SK-N-SH (cell line): Measurements from ENCODE around the gene PRKACG.

ENCODE experiments used
- EP300 ChIP-seq, 2 experiments: IDR thresholded peaks; 2 replicates each; pipeline versions ENCODE4 v1.4.0 to v1.6.1; 2012; ENCODE audit warnings: borderline replicate concordance in 1 of 2, low read depth in 1 of 2, low read length in 1 of 2
- REST ChIP-seq: IDR thresholded peaks from 2 replicates; pipeline ENCODE4 v1.6.1; 2012; ENCODE audit warnings: mild to moderate bottlenecking, low read depth, low read length, moderate library complexity
- TF ChIP-seq, protein P1 (sequence below): fragments of 200-600 bp; sonication (generic); IDR thresholded peaks from 2 replicates; pipeline ENCODE4 v1.6.1; 2017; ENCODE audit warnings: antibody characterized with exemption, mild to moderate bottlenecking, moderate library complexity
- TF ChIP-seq, protein P2 (sequence below): IDR thresholded peaks from 2 replicates; pipeline ENCODE4 v1.4.0; 2012; ENCODE audit warnings: low read depth

- TF ChIP-seq, protein P1, sequence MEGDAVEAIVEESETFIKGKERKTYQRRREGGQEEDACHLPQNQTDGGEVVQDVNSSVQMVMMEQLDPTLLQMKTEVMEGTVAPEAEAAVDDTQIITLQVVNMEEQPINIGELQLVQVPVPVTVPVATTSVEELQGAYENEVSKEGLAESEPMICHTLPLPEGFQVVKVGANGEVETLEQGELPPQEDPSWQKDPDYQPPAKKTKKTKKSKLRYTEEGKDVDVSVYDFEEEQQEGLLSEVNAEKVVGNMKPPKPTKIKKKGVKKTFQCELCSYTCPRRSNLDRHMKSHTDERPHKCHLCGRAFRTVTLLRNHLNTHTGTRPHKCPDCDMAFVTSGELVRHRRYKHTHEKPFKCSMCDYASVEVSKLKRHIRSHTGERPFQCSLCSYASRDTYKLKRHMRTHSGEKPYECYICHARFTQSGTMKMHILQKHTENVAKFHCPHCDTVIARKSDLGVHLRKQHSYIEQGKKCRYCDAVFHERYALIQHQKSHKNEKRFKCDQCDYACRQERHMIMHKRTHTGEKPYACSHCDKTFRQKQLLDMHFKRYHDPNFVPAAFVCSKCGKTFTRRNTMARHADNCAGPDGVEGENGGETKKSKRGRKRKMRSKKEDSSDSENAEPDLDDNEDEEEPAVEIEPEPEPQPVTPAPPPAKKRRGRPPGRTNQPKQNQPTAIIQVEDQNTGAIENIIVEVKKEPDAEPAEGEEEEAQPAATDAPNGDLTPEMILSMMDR, result no peak
- TF ChIP-seq EP300 (IDR thresholded peaks at IDR 0.05; ENCODE audit: borderline replicate concordance in 1 of 2, low read depth in 1 of 2, low read length in 1 of 2) (no peak), REST (no peak)
- TF ChIP-seq, protein P2, sequence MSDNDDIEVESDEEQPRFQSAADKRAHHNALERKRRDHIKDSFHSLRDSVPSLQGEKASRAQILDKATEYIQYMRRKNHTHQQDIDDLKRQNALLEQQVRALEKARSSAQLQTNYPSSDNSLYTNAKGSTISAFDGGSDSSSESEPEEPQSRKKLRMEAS, result no peak
Observed at GRCh38 chr9:69056191-69056815, 42.4 kb upstream of the PRKACG start.
